Activated CD4-positive, alpha-beta T cell treated with anti-CD3 and anti-CD28 coated beads, Interleukin-2, Interleukin-4, amounts not matched to agents 100 ng/mL and 50 ng/mL, durations not matched to agents 16 hours and 8 hours (primary cell): Measurements from ENCODE around the gene VPS39.

ENCODE experiments used
- DNase-seq: peaks from one replicate; pipeline ENCODE4 v3.0.0-alpha.2; 2020; ENCODE audit warnings: low spot score

Gene VPS39

GRCh38 chr15:42144841-42145375 is 63.2 kb downstream of the VPS39 start:
- DNase-seq = no peak

- DNase-seq = no peak
Observed at GRCh38 chr15:42143866-42144625, 64.1 kb downstream of the VPS39 start.

- DNase-seq = no peak
Observed at GRCh38 chr15:42143356-42143755, 64.7 kb downstream of the VPS39 start.

- no peak for DNase-seq
Observed at GRCh38 chr15:42141795-42142667, 66.1 kb downstream of the VPS39 start.

GRCh38 chr15:42141246-42141645 is 66.9 kb downstream of the VPS39 start:
- no peak for DNase-seq

GRCh38 chr15:42140383-42141070 is 67.6 kb downstream of the VPS39 start:
- DNase-seq = no peak

GRCh38 chr15:42139596-42139995 is 68.5 kb downstream of the VPS39 start:
- DNase-seq = no peak

- DNase-seq = no peak
Observed at GRCh38 chr15:42138968-42139386, 69.1 kb downstream of the VPS39 start.

GRCh38 chr15:42138411-42138810 is 69.7 kb downstream of the VPS39 start:
- no peak for DNase-seq

GRCh38 chr15:42137461-42138261 is 70.4 kb downstream of the VPS39 start:
- peak; percentile 44 for DNase-seq

GRCh38 chr15:42136513-42136912 is 71.6 kb downstream of the VPS39 start:
- DNase-seq = no peak

- DNase-seq = no peak
Observed at GRCh38 chr15:42135351-42135750, 72.8 kb downstream of the VPS39 start.

GRCh38 chr15:42134617-42135245 is 73.4 kb downstream of the VPS39 start:
- no peak for DNase-seq

- peak; percentile 71 for DNase-seq
Observed at GRCh38 chr15:42133886-42134502, 74.1 kb downstream of the VPS39 start.

- DNase-seq = no peak
Observed at GRCh38 chr15:42133356-42133755, 74.7 kb downstream of the VPS39 start.

GRCh38 chr15:42131826-42132806 is 76.0 kb downstream of the VPS39 start:
- DNase-seq = no peak

GRCh38 chr15:42131006-42131405 is 77.1 kb downstream of the VPS39 start:
- DNase-seq = no peak

GRCh38 chr15:42130246-42130986 is 77.7 kb downstream of the VPS39 start:
- DNase-seq = no peak

GRCh38 chr15:42129364-42129763 is 78.7 kb downstream of the VPS39 start:
- no peak for DNase-seq
